ENCODE data around the gene PTPRM. TPM values are rescaled to one million over a fixed set of nuclear protein-coding genes. Genes with fewer than 3 reads are reported as not detected.

PTPRM gene
- total and polyA plus RNA-seq, 2 of the 8 experiments (the other 6 are each of a cell fraction or from before 2014, with no cell fraction given) = 4.1 to 7.0 TPM

GRCh38 chr18:8196238-8196637 is 629.1 kb downstream of the PTPRM start:
- Histone ChIP-seq H3K23me2 (ENCODE audit: low read depth, low read length) (no peaks in the 10 kb centered on the region), H4K91ac (replicated peaks; ENCODE audit: insufficient read length, low read length) (no peak overlapping the region), H2BK120ac (replicated peaks; ENCODE audit: low read depth, low read length) (no peak overlapping the region), H3K79me2 (ENCODE audit: control insufficient read depth in 1 of 2, insufficient read depth in 2 of 2, low read length in 2 of 2) (no peaks in the 10 kb centered on the region), H4K8ac (ENCODE audit: extremely low read depth, insufficient read depth, low read length) (no peak overlapping the region), H2BK5ac (ENCODE audit: low read depth, low read length) (no peak overlapping the region), H3K4me3 (ENCODE audit: extremely low read depth in 1 of 4, insufficient read depth in 2 of 4, low read depth in 3 of 4, low read length in 4 of 4) (no peak overlapping the region), H3K9me3 (ENCODE audit: insufficient read depth in 2 of 2, low read depth in 1 of 2, low read length in 1 of 2) (no peaks in the 10 kb centered on the region), H2AK5ac (ENCODE audit: low read depth, low read length) (no peak overlapping the region), H3K18ac (ENCODE audit: extremely low read depth, low read length) (no peak overlapping the region), H4K5ac (ENCODE audit: insufficient read length, low read depth, low read length) (no peak overlapping the region), H3K4ac (replicated peaks; ENCODE audit: insufficient read length, low read depth, low read length) (no peak overlapping the region), H3K27me3 (replicated peaks in 1 of 4; ENCODE audit: control insufficient read depth in 3 of 4, extremely low read depth in 1 of 4, insufficient read depth in 3 of 4, low read length in 3 of 4) (no peaks in the 10 kb centered on the region), H3K36me3 (ENCODE audit: control insufficient read depth in 2 of 4, insufficient read depth in 4 of 4, low read length in 3 of 4) (no peaks in the 10 kb centered on the region), H2BK15ac (ENCODE audit: low read length) (no peak overlapping the region), H3K56ac (replicated peaks; ENCODE audit: insufficient read length, low read depth, low read length) (no peak overlapping the region), H3K4me2 (ENCODE audit: insufficient read depth in 1 of 2, low read depth in 2 of 2, low read length in 2 of 2) (no peak overlapping the region), H2BK12ac (ENCODE audit: low read depth, low read length) (no peak overlapping the region), H2AFZ (ENCODE audit: low read length) (no peak overlapping the region), H3K79me1 (ENCODE audit: low read depth, low read length) (no peaks in the 10 kb centered on the region), H3K27ac (ENCODE audit: low read depth, low read length) (no peak overlapping the region), H3K23ac (ENCODE audit: insufficient read length) (no peak overlapping the region), H4K20me1 (replicated peaks in 1 of 2; ENCODE audit: control insufficient read depth in 1 of 2, insufficient read depth in 2 of 2, low read length in 2 of 2) (no peaks in the 10 kb centered on the region), H2BK20ac (ENCODE audit: low read length) (no peak overlapping the region), H3K4me1 (replicated peaks in 1 of 4; ENCODE audit: control insufficient read depth in 3 of 4, insufficient read depth in 4 of 4, low read length in 3 of 4) (peaks cover 0 to 3% (median 0%) of the 10 kb centered on the region in 4 experiments; a peak in 1 of 7 replicates), H3K14ac (ENCODE audit: insufficient read length) (no peak overlapping the region), H3K9ac (replicated peaks in 1 of 4; ENCODE audit: extremely low read depth in 1 of 4, low read depth in 3 of 4, low read length in 3 of 4) (no peak overlapping the region)
- DNase-seq (ENCODE audit: low read depth in 1 of 2, low spot score in 2 of 2) (no peak), FAIRE-seq (no peak)
- TF ChIP-seq MAFK (IDR thresholded peaks at IDR 0.05; ENCODE audit: low read depth, low read length) (no peak), ATF2 (IDR thresholded peaks at IDR 0.05; ENCODE audit: low read length) (no peak), KDM1A (IDR thresholded peaks at IDR 0.05; ENCODE audit: borderline replicate concordance, low read length) (no peak)
- 95% methylated on average over 4 of the region's 4 CpGs; no CpG with 5 or more reads in 1 of the 2 experiments for WGBS, 2 experiments (ENCODE audit: extremely low coverage in 1 of 2, insufficient coverage in 1 of 2, insufficient read length in 1 of 2, insufficient replicate concordance in 2 of 2, low coverage in 1 of 2, low lambda C conversion rate in 2 of 2, missing lambda C conversion rate in 1 of 2)
- CTCF ChIA-PET (ENCODE audit: partially characterized antibody) = interaction anchor here (0.6 to 1.2 kb wide), 2 partner anchors 22 to 144 kb away, joined by 3 read pairs; no protein-coding TSS in a partner anchor
- POLR2A ChIA-PET (ENCODE audit: partially characterized antibody) = no interaction called here
